DMS 273 treated with DMSO at 0.1 percent for 48 hours (cell line): ENCODE results near the gene ANKRD33B.

Source experiments
- DNase-seq: peaks from one replicate; lab custom pipeline; 2025; lab: John Stamatoyannopoulos, UW

ANKRD33B gene

DNA sequence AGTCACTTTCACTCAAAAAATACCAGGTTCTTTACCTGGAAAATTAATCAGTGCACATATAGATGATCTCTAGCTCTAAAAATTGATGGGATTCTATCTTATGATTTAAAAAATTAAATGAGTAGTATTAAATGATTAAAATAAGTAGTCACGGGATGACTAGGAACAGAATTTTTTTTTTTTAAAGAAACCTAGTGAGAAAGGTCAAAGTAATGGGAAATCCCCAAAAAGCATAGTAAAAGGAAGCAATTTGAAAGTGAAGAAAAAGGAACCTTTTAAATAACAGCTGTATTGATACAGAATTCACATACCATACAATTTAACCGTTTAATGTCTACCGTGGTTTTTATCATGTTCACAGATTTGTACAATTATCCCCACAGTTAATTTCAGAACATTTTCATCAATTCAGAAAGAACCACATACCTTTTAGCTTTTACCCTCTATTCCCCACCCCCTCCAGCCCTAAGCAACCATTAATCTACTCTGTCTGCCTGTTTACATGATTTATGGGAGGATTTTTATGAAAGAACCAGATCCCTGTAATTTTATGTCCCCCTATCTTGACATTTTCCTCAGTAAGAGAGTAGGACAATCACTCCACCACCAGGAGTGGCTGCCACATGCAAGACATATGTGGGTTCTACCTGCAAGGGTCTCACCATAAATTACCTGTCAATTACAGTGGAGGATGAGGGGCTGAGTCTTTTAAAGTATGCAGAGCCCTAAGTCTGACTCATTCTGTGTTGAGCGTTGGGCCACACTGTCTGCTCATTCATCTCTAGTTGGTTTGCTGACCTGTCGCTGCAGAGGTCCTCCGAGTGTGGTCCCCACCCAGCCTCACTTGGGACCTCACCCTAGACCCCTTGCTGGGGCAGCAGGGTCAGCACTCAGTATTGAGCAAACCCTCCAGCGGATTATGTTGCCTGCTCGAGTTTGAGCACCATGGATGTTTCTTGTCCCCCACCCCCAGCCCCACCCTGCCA lies 16.0 kb downstream of the ANKRD33B start:
- DNase-seq = no peak

DNA sequence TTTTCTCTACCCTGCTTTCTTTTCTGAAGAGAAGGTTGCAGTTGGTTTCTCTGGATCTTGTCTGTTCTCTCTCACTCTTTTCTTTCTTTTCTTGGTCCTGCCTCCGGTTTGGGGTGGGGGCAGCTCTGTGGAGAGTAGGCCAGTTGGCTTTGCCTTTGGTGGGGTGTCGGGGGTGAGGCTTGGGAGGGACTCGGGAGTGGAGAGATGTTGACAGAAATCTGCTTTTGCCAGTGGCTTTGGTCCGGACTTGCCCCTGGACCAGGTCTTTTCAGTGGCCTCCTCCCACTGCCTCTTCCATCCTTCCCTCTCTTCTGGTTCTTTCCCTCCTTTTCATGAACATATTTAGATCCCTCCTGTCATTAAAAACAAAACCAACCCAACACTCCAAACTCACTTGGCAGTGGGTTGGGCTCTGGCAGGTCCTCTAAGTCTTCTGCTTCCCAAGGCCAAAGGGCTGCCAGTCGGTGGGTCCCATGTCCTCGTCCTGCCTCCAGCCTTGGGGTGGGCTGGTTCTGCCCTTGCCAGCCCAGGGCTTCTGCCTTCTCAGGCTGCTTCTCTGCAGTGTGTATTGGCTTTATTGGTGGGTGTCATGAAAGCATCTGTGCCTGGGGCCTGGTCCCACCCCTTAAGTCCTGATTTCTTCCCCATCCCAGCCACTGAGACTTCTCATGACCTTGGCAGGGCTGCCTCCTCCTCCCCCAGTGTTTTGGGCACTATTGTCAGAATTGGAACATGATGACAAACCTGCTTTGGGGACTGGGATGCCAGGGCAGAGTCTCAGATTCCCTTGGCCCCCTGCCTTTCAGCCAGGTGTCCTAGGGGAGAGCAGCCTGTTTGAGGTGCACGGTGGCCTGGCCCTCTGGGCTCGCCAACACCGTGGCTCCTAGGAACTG lies 16.9 kb downstream of the ANKRD33B start:
- DNase-seq = no peak

DNA sequence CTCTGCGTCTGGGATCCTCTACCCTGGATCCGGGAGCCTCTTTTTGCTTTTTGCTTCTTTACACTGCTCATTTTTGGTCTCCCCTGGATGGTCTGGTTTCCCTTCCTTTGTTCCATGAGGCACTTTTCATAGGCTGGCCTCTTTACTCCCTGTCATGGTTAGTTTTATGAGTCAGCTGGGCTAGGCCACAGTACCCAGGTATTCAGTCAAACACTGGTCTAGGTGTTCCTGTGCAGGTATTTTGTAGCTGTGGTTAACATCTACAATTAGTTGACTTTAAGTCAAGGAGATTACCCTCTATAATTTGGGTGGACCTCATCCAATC lies 17.5 kb downstream of the ANKRD33B start:
- DNase-seq = no peak

DNA sequence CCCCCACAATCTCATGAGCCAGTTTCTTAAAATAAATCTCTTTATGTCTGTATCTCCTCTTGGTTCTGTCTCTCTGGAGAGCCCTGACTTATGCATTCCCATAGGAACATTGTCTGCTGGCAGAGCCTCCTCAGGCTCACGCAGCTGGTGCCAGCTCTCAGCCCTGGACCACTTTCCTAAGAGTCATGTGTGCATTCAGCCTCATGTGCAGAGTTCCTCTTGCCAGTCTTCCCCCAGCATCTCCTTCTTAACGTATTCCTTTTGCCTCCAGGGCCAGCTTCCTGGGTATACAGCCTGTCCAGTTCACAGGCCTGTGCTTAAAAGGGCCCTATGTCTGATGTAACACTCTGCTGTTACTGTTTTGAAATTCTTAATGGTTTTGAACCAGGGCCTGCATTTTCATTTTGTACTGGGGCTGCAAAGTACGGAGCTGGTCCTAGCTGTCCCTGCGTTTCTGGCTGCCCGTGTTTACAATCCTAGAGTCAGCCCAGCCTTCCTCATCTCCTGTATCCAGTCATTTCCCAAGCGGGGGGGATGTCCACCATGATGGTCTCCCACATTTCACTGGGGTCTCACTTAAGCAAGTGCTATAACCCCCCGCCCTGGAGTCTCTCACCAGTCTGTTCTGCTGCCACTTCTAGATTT lies 18.1 kb downstream of the ANKRD33B start:
- no peak for DNase-seq

DNA sequence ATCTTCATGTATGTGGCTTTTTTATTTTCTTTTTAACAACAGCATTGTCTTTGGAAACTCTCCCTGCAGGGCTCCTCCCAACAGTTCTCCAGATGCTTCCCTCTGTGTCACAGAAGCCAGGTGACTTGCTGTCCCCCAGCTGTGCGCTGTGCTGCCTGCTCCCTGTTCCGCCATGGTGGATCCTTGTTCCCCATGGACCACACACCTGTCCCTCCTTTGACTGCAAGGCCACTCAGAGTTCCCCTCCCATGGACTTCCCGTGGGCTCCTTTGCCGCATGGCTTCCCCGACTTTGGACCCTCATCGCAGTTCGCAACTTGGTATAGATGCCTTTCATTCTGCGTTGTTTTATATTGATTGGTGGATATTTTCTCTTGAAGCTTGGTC lies 18.6 kb downstream of the ANKRD33B start:
- DNase-seq = no peak

DNA sequence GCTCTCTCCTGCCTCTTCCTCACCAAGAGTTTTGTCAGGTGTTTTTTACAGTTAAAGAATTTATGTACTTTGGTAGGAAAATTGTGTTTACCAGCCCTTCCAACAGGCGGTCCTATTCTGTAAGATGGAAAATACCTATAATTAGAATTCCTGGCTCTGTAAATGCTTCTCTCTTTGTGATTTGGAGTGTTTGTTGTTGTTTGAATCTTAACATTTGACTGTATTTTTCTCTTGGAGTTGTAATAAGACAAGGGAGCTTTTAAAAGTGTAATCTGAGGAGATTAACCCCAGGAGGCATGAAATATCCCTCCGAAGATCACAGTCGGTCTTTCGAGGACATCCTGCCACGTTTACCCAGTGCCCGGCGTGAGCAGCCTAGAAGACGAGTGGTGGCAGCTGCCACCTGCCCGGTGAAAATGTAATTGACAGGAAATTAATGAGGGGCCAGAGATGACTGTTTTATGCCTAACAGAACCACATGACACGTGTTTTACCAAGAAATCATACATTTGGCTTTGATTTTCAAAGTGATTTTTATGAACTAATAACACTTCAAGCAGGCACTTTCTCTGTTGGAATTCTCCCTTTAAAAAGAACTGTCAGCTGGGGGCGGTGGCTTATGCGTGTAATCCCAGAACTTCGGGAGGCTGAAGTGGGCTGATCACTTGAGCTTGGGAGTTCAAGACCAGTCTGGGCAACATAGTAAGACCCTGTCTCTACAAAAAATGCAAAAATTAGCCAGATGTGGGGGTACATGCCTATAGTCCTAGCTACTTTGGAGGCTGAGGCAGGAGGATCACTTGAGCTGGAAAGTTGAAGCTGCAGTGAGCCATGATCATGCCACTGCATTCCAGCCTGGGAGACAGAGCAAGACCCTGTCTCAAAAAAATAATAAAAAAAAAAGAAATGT lies 20.0 kb downstream of the ANKRD33B start:
- no peak for DNase-seq

DNA sequence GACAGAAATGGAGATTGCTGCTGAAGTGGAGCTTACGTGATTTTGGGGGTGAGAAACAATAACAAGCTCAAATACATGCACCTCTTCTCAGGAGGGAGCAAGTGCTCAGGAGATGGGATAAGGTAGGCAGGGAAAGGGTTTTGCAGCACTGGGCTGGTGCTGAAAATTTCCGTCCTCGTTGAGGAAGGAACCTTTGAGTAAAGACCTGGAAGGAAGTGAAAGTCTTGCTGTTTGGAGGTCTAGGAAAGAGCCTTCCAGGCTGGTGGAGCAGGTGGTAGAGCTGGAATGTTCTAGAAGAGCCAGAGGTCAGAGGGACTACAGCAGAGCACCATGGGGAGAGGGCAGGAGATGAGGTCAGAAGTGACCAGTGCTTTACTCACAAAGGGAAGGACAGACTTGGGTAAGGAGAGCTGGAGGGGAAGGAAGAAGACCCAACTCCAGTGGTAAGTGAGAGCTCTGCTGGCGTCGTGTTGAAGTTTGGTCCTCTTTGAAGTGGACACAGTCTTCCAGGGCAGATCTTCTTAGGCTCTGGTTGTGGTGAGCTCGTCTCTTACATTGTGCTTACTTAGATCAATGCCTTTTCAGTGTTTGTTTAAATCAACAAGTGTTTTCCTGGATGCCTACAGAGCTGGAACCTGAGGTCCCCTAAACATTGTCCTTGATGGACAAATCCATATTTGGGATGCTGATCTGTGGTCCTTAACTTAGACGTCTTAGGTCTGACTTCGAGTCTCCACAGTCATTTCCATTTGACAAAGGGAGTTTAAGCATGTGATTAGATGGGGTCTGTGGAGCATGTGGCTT lies 21.0 kb downstream of the ANKRD33B start:
- no peak for DNase-seq

DNA sequence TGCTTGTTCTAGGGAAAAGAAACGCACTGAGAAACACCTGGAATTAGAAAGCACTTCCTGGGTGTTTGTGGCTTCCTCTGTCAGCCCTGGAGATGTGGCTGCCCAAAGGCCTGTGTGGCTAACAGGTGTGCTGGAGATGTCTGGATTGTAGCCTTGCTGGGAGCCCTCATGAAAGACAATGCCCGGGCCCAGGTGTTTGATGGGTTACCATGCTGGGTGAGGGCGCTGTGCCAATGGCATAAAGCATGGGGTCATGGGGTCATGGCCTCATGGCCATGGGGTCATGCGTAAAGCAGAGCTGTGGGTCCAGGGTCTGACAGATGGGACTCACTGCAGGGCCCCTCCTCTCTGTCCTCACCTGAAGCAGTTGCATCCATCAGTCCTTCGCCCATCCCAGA lies 21.6 kb downstream of the ANKRD33B start:
- no peak for DNase-seq

DNA sequence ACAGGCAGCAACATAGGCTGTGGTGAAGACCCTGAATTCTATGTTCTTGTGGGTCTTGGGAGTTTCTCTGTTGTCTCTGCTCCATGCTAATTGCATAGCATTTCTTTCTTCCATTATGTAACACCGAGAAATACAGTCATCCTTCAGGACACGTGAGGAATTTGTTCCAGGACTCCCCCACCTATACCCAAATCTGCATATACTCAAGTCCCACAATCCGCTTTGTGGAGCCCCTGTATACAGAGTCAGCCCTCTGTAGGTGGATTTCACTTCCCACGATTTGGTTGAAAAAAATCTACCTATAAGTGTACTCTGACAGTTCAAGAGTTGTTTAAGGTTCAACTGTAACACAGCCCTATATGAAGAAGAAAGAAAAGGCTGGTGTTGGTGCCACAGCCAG lies 22.1 kb downstream of the ANKRD33B start:
- no peak for DNase-seq

DNA sequence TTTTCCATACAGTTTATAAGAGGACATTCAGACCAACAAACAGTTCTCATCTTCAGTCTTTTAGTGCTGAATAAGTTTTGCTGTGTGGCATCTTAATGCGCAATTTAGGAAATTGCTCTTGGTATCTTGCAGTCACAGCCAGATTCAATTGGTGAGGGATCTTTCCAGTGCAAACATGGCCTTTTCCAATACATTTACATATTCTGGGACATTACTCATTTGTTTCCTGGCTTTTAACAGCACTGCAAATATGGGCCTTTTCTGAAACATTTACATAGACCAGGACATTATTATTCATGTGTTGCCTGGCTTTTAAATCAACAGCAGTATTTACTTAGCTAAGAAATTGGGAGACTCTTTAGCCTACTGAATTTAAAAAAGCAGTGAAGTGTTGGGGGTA lies 22.7 kb downstream of the ANKRD33B start:
- no peak for DNase-seq

DNA sequence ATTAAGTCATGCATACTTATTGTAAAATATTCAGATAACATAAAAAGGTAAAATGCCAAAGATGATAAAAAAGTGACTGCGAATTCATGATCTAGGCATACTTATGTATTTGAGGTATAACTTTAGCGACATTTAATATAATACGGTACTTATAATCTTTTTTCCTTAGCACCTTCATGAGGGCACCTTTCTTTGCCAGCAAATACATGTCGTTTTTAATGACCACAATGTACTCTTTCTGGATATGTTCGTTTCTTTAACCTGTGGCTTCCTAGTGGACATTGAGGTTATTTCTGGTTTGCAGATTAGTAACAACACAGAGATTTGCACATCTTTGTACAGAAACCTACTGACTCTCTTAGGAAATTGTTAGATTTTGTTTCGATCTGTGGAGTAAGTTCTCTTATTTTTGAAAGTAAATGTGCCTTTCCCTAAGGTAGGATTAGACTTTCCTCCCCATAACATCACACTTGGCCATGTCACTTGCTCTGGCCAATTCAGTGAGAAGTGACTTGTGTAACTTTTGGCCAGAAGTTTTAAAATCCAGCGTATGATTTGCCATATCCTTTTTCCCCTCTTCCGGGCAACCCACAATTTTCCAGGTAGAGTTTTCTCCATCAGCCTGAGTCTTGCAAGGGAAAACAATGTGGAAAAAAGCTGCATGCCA lies 24.4 kb downstream of the ANKRD33B start:
- DNase-seq = no peak

DNA sequence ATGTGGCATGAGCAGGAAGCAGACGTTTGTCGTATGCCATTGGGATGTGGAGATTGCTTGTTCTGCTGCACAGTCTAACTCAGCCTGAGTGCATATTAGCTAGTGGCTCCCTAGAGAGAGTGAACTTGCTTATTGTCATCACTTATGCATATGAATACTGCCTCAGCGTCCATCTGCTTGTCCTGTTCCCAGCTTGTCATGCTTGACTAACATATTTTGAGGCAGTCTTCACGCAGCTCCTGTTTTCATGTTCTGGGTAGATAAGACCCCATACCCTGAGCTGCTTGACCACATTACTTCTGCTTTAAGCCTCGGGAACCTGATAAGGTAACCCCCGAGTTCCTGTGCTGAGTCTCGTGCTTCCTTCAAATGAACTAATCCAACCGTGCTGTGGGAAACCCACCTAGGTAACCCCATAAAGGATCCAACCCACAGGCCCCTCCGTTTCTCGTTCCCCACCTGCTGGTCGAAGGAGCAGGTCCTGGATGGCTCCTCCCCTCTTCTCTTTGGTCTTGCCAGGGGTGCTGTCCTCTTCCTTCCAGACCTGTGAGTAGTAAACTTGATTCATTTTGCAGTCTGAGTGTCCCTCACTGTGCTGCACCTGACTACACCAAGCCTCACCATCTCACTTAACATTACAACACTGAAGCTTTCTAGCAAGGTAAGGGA lies 25.0 kb downstream of the ANKRD33B start:
- peak; percentile 57 for DNase-seq

DNA sequence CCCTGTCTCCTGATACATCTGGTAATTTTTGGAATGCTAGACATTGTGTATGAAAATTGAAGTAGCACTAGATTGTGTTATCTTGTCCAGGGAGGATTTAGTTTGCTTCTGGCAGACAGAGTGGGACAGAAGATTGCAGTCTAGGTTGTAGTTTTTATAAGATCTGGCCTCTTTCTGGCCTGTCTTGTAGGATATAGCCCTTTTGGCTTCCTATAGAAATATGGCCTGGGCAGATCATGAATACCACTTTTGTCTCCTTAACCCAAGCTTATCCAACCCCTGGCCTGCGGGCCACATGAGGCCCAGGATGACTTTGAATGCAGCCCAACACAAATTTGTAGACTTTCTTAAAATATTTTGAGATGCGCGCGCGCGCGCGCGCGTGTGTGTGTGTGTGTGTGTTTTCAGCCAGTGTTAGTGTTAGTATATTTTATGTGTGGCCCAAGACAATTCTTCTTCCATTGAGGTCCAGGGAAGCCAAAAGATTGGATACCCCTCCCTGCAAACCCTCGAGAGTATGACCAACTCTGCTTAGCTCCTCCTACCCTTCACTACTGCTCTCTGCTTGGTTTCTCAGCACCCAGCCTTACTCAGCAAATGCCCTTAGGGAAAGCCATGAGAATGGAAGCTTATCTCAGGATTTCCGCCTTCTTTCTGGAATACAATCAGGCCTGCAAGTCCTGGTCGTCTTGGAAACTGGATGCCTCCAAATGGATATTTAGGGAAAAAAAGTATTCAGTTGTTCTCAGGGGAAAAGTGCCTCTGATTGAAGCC lies 26.5 kb downstream of the ANKRD33B start:
- peak; percentile 18 for DNase-seq

DNA sequence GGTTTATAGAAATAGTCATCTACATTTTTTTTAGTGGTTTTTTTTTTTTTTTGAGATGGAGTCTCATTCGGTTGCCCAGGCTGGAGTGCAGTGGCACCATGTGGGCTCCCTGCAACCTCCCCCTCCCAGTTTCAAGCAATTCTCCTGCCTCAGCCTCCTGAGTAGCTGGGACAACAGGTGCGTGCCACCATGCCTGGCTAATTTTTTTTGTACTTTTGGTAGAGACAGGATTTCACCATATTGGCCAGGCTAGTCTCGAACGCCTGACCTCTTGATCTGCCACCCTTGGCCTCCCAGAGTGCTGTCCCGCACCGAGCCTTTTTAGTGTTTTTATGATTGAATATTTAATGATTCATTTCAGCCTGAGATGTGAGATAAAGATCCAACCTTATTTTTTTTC lies 27.3 kb downstream of the ANKRD33B start:
- DNase-seq = no peak

DNA sequence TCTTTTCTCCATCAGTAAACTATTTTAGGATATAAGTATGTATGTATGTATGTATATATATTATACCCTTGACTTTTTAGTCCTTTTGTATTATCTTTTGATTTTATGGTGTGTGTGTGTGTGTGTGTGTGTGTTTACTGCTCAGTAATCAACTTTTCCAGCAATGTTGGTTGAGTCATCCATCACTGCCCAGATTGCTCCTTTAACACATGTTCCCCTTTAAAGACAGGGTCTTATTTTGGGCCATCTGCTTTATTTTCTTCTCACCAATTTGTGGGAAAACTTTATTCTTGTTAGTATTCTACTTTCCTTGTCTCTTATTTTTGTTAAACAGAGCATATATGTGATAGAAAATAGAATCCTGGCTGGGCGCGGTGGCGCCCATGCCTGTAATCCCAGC lies 28.1 kb downstream of the ANKRD33B start:
- DNase-seq = peak; percentile 59

DNA sequence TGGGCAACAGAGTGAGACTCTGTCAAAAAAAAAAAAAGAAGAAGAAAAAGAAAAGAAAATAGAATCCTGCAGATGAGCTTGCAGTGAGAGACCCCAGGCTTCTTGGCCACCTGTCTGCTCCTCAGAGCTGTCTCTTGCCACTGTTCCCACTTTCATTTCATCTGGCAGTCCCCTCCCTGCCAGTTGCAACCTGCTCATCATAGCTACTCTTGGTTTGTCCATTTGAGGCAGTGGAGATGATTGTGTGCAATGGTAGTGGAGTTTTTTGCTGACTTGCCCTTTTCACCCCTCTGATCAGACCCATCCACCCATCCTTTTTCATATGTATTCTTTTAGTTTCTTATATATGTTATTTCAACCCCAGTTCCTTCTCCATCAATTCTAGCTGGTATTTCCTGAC lies 28.7 kb downstream of the ANKRD33B start:
- DNase-seq = peak; percentile 13

DNA sequence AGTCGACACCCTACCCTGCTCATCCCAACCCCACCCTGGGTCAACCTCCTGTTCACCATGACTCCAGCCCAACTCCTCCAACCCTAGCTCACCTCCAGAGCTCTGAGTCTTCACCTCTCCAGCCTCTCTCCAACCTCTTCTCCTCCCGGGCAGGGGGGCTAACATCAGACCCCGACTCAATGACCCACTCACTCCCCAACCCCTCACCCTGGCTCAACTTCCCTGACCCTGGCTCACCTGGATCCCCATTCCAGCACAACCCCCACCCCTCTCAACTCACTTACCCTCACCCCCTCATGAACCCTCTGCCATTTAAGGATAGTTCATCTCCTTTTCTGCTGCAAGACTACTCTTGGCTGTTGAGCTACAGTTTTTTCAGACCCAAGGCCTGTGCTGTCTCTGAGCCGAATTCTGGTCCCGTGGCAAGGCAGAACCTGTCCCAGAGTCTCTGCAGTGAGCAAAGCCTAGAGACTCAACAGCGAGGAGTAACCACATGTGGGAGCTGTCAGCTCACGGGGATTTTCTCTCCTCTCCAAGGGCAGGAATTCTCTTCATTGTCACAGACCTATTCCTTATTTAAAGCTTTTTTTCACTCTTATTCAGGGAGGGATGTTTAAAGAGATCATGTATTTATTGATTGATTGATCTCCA lies 29.8 kb downstream of the ANKRD33B start:
- DNase-seq = no peak

DNA sequence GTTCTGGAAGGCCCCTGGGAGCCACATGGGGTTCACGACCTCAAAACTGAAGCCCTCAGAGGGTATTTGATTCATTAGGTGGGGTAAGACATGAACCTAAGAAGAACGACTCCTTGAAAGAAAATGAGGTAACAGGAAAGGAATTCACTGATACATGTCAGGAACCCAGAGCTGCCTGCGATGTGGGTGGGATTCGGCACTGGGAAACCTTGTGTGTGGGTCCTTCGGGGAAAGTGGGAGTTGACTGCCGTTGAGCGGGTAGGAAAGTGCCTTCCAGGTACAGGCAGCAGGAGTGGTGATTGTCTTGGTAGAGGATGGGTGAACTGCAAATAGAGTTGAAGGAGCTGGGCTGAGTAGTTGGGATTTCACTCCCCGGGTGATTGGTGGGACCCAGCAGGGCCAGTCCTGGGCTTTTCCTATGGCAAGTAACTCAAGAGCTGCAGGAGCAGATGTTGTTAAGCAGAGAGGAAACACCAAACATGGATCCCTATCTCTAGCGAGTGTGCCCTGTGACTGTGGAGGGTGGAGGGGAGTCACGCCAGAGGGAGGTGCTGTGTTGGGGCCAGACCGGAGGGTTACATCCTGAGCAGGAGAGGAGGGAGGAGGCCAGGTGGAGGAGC lies 30.8 kb downstream of the ANKRD33B start:
- peak; percentile 77 for DNase-seq
